Lung (tissue), 12 donors: ENCODE results near the gene RAB37. TPM values are rescaled to one million over a fixed set of nuclear protein-coding genes. Genes with fewer than 3 reads are reported as not detected.
A peak's percentile ranks its signal among the peaks of the same experiment; 100 is the strongest.

Source experiments
- ATAC-seq: fragments of 200-7000 bp; cut with Tn5 transposase; one replicate; pipeline ENCODE4 v1.9.1; 2020; ENCODE audit warnings: moderate number of reproducible peaks; ENCODE audit not compliant: insufficient read depth, low FRiP score
- DNase-seq, 3 donors: peaks; one replicate each; pipeline ENCODE4 v3.0.0-alpha.2; 2013 to 2017
- H3K27ac ChIP-seq, 2 donors: one replicate each; pipeline ENCODE4 v1.5.1; 2013; ENCODE audit warnings: mild to moderate bottlenecking in 2 of 2, moderate library complexity in 2 of 2, control low read depth in 1 of 2, inconsistent platforms in 1 of 2, low read depth in 1 of 2, low read length in 1 of 2
- H3K27me3 ChIP-seq, 3 donors: one replicate each; pipeline ENCODE4 v1.5.1; 2013; ENCODE audit warnings: low read length in 2 of 3; ENCODE audit not compliant: control insufficient read depth in 3 of 3, insufficient read depth in 3 of 3
- H3K36me3 ChIP-seq, 4 donors: one replicate each; pipeline ENCODE4 v1.5.1; 2013; ENCODE audit warnings: low read length in 4 of 4, mild to moderate bottlenecking in 1 of 4, moderate library complexity in 1 of 4; ENCODE audit not compliant: control insufficient read depth in 4 of 4, insufficient read depth in 4 of 4
- H3K4me1 ChIP-seq, 5 donors: one replicate each; pipeline ENCODE4 v1.5.1; 2013; ENCODE audit warnings: low read length in 5 of 5, mild to moderate bottlenecking in 2 of 5, moderate library complexity in 1 of 5; ENCODE audit not compliant: control insufficient read depth in 5 of 5, insufficient read depth in 5 of 5
- H3K4me3 ChIP-seq: one replicate; pipeline ENCODE4 v1.5.1; 2013; ENCODE audit warnings: mild to moderate bottlenecking, control low read depth, moderate library complexity
- H3K9ac ChIP-seq, 2 donors: one replicate each; pipeline ENCODE4 v1.5.1; 2013; ENCODE audit warnings: low read length in 2 of 2, control low read depth in 1 of 2; ENCODE audit not compliant: insufficient read depth in 1 of 2
- H3K9me3 ChIP-seq, 4 donors: one replicate each; pipeline ENCODE4 v1.5.1; 2013; ENCODE audit warnings: low read length in 3 of 4, mild to moderate bottlenecking in 1 of 4, moderate library complexity in 1 of 4; ENCODE audit not compliant: control insufficient read depth in 4 of 4, insufficient read depth in 3 of 4
- CTCF ChIP-seq: IDR thresholded peaks from 2 replicates; pipeline ENCODE4 v1.5.1; 2012; ENCODE audit warnings: mild to moderate bottlenecking; ENCODE audit errors: control extremely low read depth, extremely low read depth
- WGBS, 2 donors: extraction: QIAGEN DNeasy Blood & Tissue Kit; methylation state at CpG; one replicate each; pipeline ENCODE4 v1.1.7; 2013; 5-methylcytosine and 5-hydroxymethylcytosine counted together
- polyA plus RNA-seq, 2 donors: library from polyadenylated mRNA; stranded (reverse); fragments of 200-250 nt; gene quantifications; one replicate each; pipeline ENCODE4 v1.2.1, GENCODE V29; 2013
- total RNA-seq, 2 donors: library from RNA; depleted of rRNA in 1 of 2; stranded (reverse); fragments of >200 nt in 1 of 2; gene quantifications; one replicate each; pipeline ENCODE4 v1.2.1, GENCODE V29; 2014 to 2021
- donor health status: control.
- donor health status: control.
- donor health status: Bipolar disorder and iron deficiency.
- donor health status: healthy.
- donor health status: DM: yes; HTN: yes; CAD: no.

The RAB37 gene
- total and polyA plus RNA-seq, 4 donors = 3.2 to 7.3 (median 5.9) TPM

- Histone ChIP-seq H3K27ac (no peak overlapping the region), H3K9ac (no peak overlapping the region), H3K36me3 (peaks cover 0 to 6% (median 2%) of the 10 kb centered on the region in 4 donors), H3K4me3 (no peak overlapping the region), H3K9me3 (no peaks in the 10 kb centered on the region), H3K27me3 (no peaks in the 10 kb centered on the region), H3K4me1 (peaks cover 8 to 70% (median 32%) of the 10 kb centered on the region in 5 donors)
- ATAC-seq (no peak), DNase-seq (peak in 2 of 3 donors; percentile 50 to 60)
- TF ChIP-seq CTCF = no peak
- WGBS, 2 donors = 18 to 63% methylated on average over 2 of the region's 2 CpGs
Measured at GRCh38 chr17:74758848-74759168, 21.8 kb downstream of the RAB37 start.

GRCh38 chr17:74759243-74759801, 22.3 kb downstream of the RAB37 start:
- 33 to 69% methylated on average over 7 to 9 of the region's 9 CpGs for WGBS, 2 donors
- Histone ChIP-seq H3K4me1 (peaks cover 8 to 75% (median 36%) of the 10 kb centered on the region in 5 donors), H3K36me3 (peaks cover 0 to 6% (median 2%) of the 10 kb centered on the region in 4 donors), H3K9ac (peak overlapping the region in 1 of 2 donors; percentile 19), H3K9me3 (no peaks in the 10 kb centered on the region), H3K4me3 (no peak overlapping the region), H3K27ac (peak overlapping the region in 1 of 2 donors; percentile 11), H3K27me3 (no peaks in the 10 kb centered on the region)
- no peak for ATAC-seq
- TF ChIP-seq CTCF = no peak
- no peak for DNase-seq

GRCh38 chr17:74759941-74760340, 22.9 kb downstream of the RAB37 start:
- DNase-seq (peak; percentile 51 to 76 (median 68)), ATAC-seq (no peak)
- H3K4me3 ChIP-seq = no peak overlapping the region
- no peak overlapping the region for H3K27ac ChIP-seq
- WGBS, 2 donors = 58 to 65% methylated on average over 10 of the region's 10 CpGs
- TF ChIP-seq CTCF = no peak
- peaks cover 8 to 81% (median 38%) of the 10 kb centered on the region in 5 donors for H3K4me1 ChIP-seq
- peak overlapping the region; percentile 19 to 32 for H3K9ac ChIP-seq
- H3K27me3 ChIP-seq = no peaks in the 10 kb centered on the region
- peaks cover 0 to 6% (median under 1%) of the 10 kb centered on the region in 4 donors for H3K36me3 ChIP-seq
- no peaks in the 10 kb centered on the region for H3K9me3 ChIP-seq
